ENCODE results near the gene KCNQ5. TPM values are rescaled to one million over a fixed set of nuclear protein-coding genes. Genes with fewer than 3 reads are reported as not detected.

Gene KCNQ5
- total and polyA plus RNA-seq, 4 experiments from 2014 or later: 1.0 to 4.2 (median 3.4) TPM; not detected in 1

GRCh38 chr6:72639920-72640614, 18.2 kb downstream of the KCNQ5 start:
- H3K27me3 Mint-ChIP-seq: peaks cover 0 to 1% of the 10 kb centered on the region in 2 donors
- H3K36me3 Mint-ChIP-seq: no peaks in the 10 kb centered on the region
- no peaks in the 10 kb centered on the region for H3K9me3 ChIP-seq (ENCODE audit: control insufficient read depth in 1 of 2, low read length in 2 of 2)
- H3K9me3 Mint-ChIP-seq: no peaks in the 10 kb centered on the region
- POLR2A ChIA-PET (ENCODE audit: partially characterized antibody): interaction anchor here (0.6 kb wide), 1 partner anchor 47 kb away, joined by 3 read pairs; no protein-coding TSS in a partner anchor
- peaks cover 0 to 1% (median 0%) of the 10 kb centered on the region in 4 donors for H3K4me1 Mint-ChIP-seq
- no peak overlapping the region for H3K27ac Mint-ChIP-seq
- H3K4me3 ChIP-seq (ENCODE audit: low read length in 2 of 2): no peak overlapping the region
- intact Hi-C loops (cut with micrococcal nuclease): no loop called here
- H3K4me3 Mint-ChIP-seq: no peak overlapping the region
- no peaks in the 10 kb centered on the region for H3K27me3 ChIP-seq (ENCODE audit: insufficient read depth, low read length)
- no peaks in the 10 kb centered on the region for H3K36me3 ChIP-seq (ENCODE audit: insufficient read depth, low read length)
- CTCF ChIA-PET (ENCODE audit: partially characterized antibody): interaction anchor here (0.9 kb wide), 1 partner anchor 20 kb away, joined by 3 read pairs; no protein-coding TSS in a partner anchor
- no peak for DNase-seq
- no peak overlapping the region for H3K27ac ChIP-seq (ENCODE audit: low read depth, low read length)
- no peaks in the 10 kb centered on the region for H3K4me1 ChIP-seq (ENCODE audit: insufficient read depth, low read length)

DNA sequence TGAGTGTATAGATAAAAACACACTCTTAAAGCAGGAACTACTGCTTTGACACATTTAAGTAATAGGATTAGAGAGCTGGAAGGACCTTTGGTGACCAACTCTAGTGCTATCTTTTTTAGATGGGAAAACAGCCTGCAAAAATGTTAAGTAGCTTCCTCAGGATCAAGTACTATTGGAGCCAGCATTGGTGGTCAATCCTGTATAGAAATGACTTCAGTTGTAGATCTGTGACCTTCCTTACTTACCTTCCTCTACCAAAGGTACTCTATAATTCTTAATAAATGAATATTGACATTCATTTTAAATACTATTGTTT, 18.7 kb downstream of the KCNQ5 start:
- Histone ChIP-seq H3K27me3 (ENCODE audit: insufficient read depth, low read length) (no peaks in the 10 kb centered on the region), H3K9me3 (ENCODE audit: control insufficient read depth in 1 of 2, low read length in 2 of 2) (no peaks in the 10 kb centered on the region), H3K4me3 (ENCODE audit: low read length in 2 of 2) (no peak overlapping the region), H3K4me1 (ENCODE audit: insufficient read depth, low read length) (no peaks in the 10 kb centered on the region), H3K27ac (ENCODE audit: low read depth, low read length) (no peak overlapping the region), H3K36me3 (ENCODE audit: insufficient read depth, low read length) (no peaks in the 10 kb centered on the region)
- Mint-ChIP-seq H3K4me1 (peaks cover 0 to 1% (median 0%) of the 10 kb centered on the region in 4 donors), H3K27ac (no peak overlapping the region), H3K27me3 (peaks cover 0 to 1% of the 10 kb centered on the region in 2 donors), H3K4me3 (no peak overlapping the region), H3K36me3 (no peaks in the 10 kb centered on the region), H3K9me3 (no peaks in the 10 kb centered on the region)
- intact Hi-C loops (cut with micrococcal nuclease): no loop called here
- ChIA-PET CTCF (ENCODE audit: partially characterized antibody) (interaction anchor here (0.9 kb wide), 1 partner anchor 21 kb away, joined by 3 read pairs; no protein-coding TSS in a partner anchor), POLR2A (ENCODE audit: partially characterized antibody) (no interaction called here)
- no peak for DNase-seq

GRCh38 chr6:72642435-72642834, 20.6 kb downstream of the KCNQ5 start:
- Mint-ChIP-seq H3K4me1 (peaks cover 0 to 1% (median 0%) of the 10 kb centered on the region in 4 donors), H3K36me3 (no peaks in the 10 kb centered on the region), H3K27me3 (peaks cover 0 to 1% of the 10 kb centered on the region in 2 donors), H3K4me3 (no peak overlapping the region), H3K27ac (no peak overlapping the region), H3K9me3 (no peaks in the 10 kb centered on the region)
- no peaks in the 10 kb centered on the region for H3K9me3 ChIP-seq (ENCODE audit: control insufficient read depth in 1 of 2, low read length in 2 of 2)
- no peaks in the 10 kb centered on the region for H3K36me3 ChIP-seq (ENCODE audit: insufficient read depth, low read length)
- DNase-seq: no peak
- intact Hi-C loops (cut with micrococcal nuclease): no loop called here
- H3K4me3 ChIP-seq (ENCODE audit: low read length in 2 of 2): no peak overlapping the region
- no peak overlapping the region for H3K27ac ChIP-seq (ENCODE audit: low read depth, low read length)
- H3K27me3 ChIP-seq (ENCODE audit: insufficient read depth, low read length): no peaks in the 10 kb centered on the region
- ChIA-PET POLR2A (ENCODE audit: partially characterized antibody) (no interaction called here), CTCF (ENCODE audit: partially characterized antibody) (interaction anchor here (0.6 kb wide), 1 partner anchor 11 kb away, joined by 3 read pairs; no protein-coding TSS in a partner anchor)
- no peaks in the 10 kb centered on the region for H3K4me1 ChIP-seq (ENCODE audit: insufficient read depth, low read length)

- H3K36me3 Mint-ChIP-seq: no peaks in the 10 kb centered on the region
- intact Hi-C loops (cut with micrococcal nuclease): no loop called here
- Histone ChIP-seq H3K9me3 (ENCODE audit: control insufficient read depth in 1 of 2, low read length in 2 of 2) (no peaks in the 10 kb centered on the region), H3K27ac (ENCODE audit: low read depth, low read length) (no peak overlapping the region), H3K27me3 (ENCODE audit: insufficient read depth, low read length) (no peaks in the 10 kb centered on the region), H3K4me1 (ENCODE audit: insufficient read depth, low read length) (no peaks in the 10 kb centered on the region), H3K36me3 (ENCODE audit: insufficient read depth, low read length) (no peaks in the 10 kb centered on the region), H3K4me3 (ENCODE audit: low read length in 2 of 2) (no peak overlapping the region)
- H3K4me3 Mint-ChIP-seq: no peak overlapping the region
- peaks cover 0 to 1% (median 0%) of the 10 kb centered on the region in 4 donors for H3K4me1 Mint-ChIP-seq
- ChIA-PET CTCF (ENCODE audit: partially characterized antibody) (no interaction called here), POLR2A (ENCODE audit: partially characterized antibody) (no interaction called here)
- no peaks in the 10 kb centered on the region for H3K9me3 Mint-ChIP-seq
- H3K27me3 Mint-ChIP-seq: peaks cover 0 to 1% of the 10 kb centered on the region in 2 donors
- DNase-seq: no peak
- no peak overlapping the region for H3K27ac Mint-ChIP-seq
Observed at GRCh38 chr6:72643214-72643613, 21.4 kb downstream of the KCNQ5 start.

DNA sequence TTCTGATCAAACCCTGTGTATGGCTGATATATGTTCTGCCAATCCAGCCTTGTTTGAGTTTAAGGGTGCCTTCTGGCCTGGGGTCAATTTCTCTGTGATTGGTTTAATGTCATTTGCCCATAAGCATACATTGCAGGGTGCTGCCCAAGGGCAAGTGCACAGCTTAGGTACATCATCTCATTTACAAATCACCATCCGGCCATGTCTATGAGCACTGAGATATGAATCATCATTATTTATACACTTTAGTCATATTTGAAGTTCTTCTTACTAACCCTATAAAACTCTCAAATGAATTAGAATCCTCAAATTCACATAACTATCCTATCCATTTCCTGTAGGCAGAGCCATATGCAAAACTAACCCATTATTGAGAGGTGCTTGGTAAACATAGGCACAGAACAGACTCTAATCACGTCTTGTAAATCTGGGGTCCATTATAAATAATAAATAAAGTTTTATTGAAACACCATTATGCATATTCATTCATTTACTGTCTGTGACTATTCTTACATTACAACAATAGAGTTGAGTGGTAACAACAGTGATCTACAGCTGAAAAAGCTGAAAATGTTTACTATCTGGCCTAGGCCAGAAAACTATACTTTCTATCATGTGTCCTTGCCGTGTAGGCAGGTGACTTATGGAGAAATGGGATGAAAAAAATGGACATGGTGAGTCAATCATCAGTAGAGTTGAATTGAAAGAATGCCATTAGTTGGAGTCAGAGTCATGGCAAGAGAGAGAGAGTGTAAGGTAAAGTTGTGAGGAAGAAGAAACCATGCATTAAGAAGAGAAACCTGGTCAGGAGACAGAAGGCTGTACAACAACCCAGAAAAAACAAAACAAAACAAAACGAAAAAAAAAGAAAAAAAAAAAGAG, 25.0 kb downstream of the KCNQ5 start:
- Mint-ChIP-seq H3K27me3 (no peaks in the 10 kb centered on the region), H3K4me1 (peaks cover 0 to 8% (median 5%) of the 10 kb centered on the region in 4 donors), H3K36me3 (no peaks in the 10 kb centered on the region), H3K4me3 (no peak overlapping the region), H3K9me3 (no peaks in the 10 kb centered on the region), H3K27ac (no peak overlapping the region)
- POLR2A ChIA-PET (ENCODE audit: partially characterized antibody): no interaction called here
- CTCF ChIA-PET (ENCODE audit: partially characterized antibody): no interaction called here
- Histone ChIP-seq H3K4me1 (ENCODE audit: insufficient read depth, low read length) (no peaks in the 10 kb centered on the region), H3K27me3 (ENCODE audit: insufficient read depth, low read length) (no peaks in the 10 kb centered on the region), H3K4me3 (ENCODE audit: low read length in 2 of 2) (no peak overlapping the region), H3K9me3 (ENCODE audit: control insufficient read depth in 1 of 2, low read length in 2 of 2) (no peaks in the 10 kb centered on the region), H3K27ac (ENCODE audit: low read depth, low read length) (no peak overlapping the region), H3K36me3 (ENCODE audit: insufficient read depth, low read length) (no peaks in the 10 kb centered on the region)
- intact Hi-C loops (cut with micrococcal nuclease): no loop called here
- no peak for DNase-seq

GRCh38 chr6:72647489-72647888, 25.6 kb downstream of the KCNQ5 start:
- H3K36me3 ChIP-seq (ENCODE audit: insufficient read depth, low read length): no peaks in the 10 kb centered on the region
- Mint-ChIP-seq H3K27me3 (no peaks in the 10 kb centered on the region), H3K27ac (no peak overlapping the region), H3K4me1 (peaks cover 0 to 8% (median 5%) of the 10 kb centered on the region in 4 donors), H3K4me3 (no peak overlapping the region), H3K36me3 (no peaks in the 10 kb centered on the region), H3K9me3 (no peaks in the 10 kb centered on the region)
- H3K4me1 ChIP-seq (ENCODE audit: insufficient read depth, low read length): no peaks in the 10 kb centered on the region
- H3K27me3 ChIP-seq (ENCODE audit: insufficient read depth, low read length): no peaks in the 10 kb centered on the region
- no peak overlapping the region for H3K4me3 ChIP-seq (ENCODE audit: low read length in 2 of 2)
- ChIA-PET POLR2A (ENCODE audit: partially characterized antibody) (no interaction called here), CTCF (ENCODE audit: partially characterized antibody) (no interaction called here)
- H3K27ac ChIP-seq (ENCODE audit: low read depth, low read length): no peak overlapping the region
- no peaks in the 10 kb centered on the region for H3K9me3 ChIP-seq (ENCODE audit: control insufficient read depth in 1 of 2, low read length in 2 of 2)
- DNase-seq: no peak
- intact Hi-C loops (cut with micrococcal nuclease): no loop called here

Data from CD4-positive, alpha-beta memory T cell (primary cell).